HepG2 (cell line): ENCODE results near the gene GSK3B. TPM values are rescaled to one million over a fixed set of nuclear protein-coding genes. Genes with fewer than 3 reads are reported as not detected.

Source experiments
- DZIP1 ChIP-seq: sonication (generic); formaldehyde crosslinking; IDR thresholded peaks from 2 replicates; pipeline ENCODE4 v1.5.0; 2020; ENCODE audit warnings: mild to moderate bottlenecking, missing genetic modification reagents
- HDAC6 ChIP-seq: fragments of 200-600 bp; sonication (generic); IDR thresholded peaks from 2 replicates; pipeline ENCODE4 v1.7.0; 2017; ENCODE audit warnings: mild to moderate bottlenecking, antibody characterized with exemption, low read length, low read depth
- HNF4G ChIP-seq, 2 experiments: sonication (generic) in 1 of 2; formaldehyde crosslinking in 1 of 2; IDR thresholded peaks; 2 replicates each; pipeline versions ENCODE4 v1.4.0 to v1.6.1; 2011 to 2020; ENCODE audit warnings: borderline replicate concordance in 2 of 2, low read depth in 2 of 2, mild to moderate bottlenecking in 2 of 2, low read length in 1 of 2, missing genetic modification reagents in 1 of 2, moderate library complexity in 1 of 2
- MED1 ChIP-seq: sonication (generic); formaldehyde crosslinking; IDR thresholded peaks from 2 replicates; pipeline ENCODE4 v1.4.0; 2020; ENCODE audit warnings: missing genetic modification reagents
- MNT ChIP-seq: fragments of 450-650 bp; IDR thresholded peaks from 2 replicates; pipeline ENCODE4 v1.6.1; 2016
- POGZ ChIP-seq: sonication (generic); formaldehyde crosslinking; IDR thresholded peaks from 2 replicates; pipeline ENCODE4 v1.4.0; 2020; ENCODE audit warnings: mild to moderate bottlenecking, missing genetic modification reagents
- RAD21 ChIP-seq: fragments of 450-650 bp; formaldehyde crosslinking; IDR thresholded peaks from 2 replicates; pipeline ENCODE4 v1.5.0; 2020; ENCODE audit warnings: mild to moderate bottlenecking
- STAG1 ChIP-seq: sonication (generic); formaldehyde crosslinking; IDR thresholded peaks from 2 replicates; pipeline ENCODE4 v1.4.0; 2020; ENCODE audit warnings: missing genetic modification reagents
- TBX2 ChIP-seq: sonication (generic); formaldehyde crosslinking; IDR thresholded peaks from 2 replicates; pipeline ENCODE4 v1.5.0; 2020; ENCODE audit warnings: missing genetic modification reagents, mild to moderate bottlenecking, borderline replicate concordance
- ZBTB33 ChIP-seq: sonication (generic); formaldehyde crosslinking; IDR thresholded peaks from 2 replicates; pipeline ENCODE4 v1.4.0; 2020; ENCODE audit warnings: missing genetic modification reagents
- ZNF331 ChIP-seq: sonication (generic); formaldehyde crosslinking; IDR thresholded peaks from 2 replicates; pipeline ENCODE4 v1.4.0; 2020; ENCODE audit warnings: missing genetic modification reagents
- ZNF34 ChIP-seq: sonication (generic); formaldehyde crosslinking; IDR thresholded peaks from 2 replicates; pipeline ENCODE4 v1.4.0; 2020; ENCODE audit warnings: mild to moderate bottlenecking, missing genetic modification reagents, borderline replicate concordance
- ZNF510 ChIP-seq: sonication (generic); formaldehyde crosslinking; IDR thresholded peaks from 2 replicates; pipeline ENCODE4 v1.4.0; 2020; ENCODE audit warnings: low read depth, mild to moderate bottlenecking, missing genetic modification reagents
- ZNF569 ChIP-seq: sonication (generic); formaldehyde crosslinking; IDR thresholded peaks from 2 replicates; pipeline ENCODE4 v1.5.0; 2020; ENCODE audit warnings: mild to moderate bottlenecking, missing genetic modification reagents, moderate library complexity, borderline replicate concordance
- ZNF576 ChIP-seq: sonication (generic); formaldehyde crosslinking; IDR thresholded peaks from 2 replicates; pipeline ENCODE4 v1.4.0; 2020; ENCODE audit warnings: mild to moderate bottlenecking, missing genetic modification reagents
- ZNF784 ChIP-seq: sonication (generic); formaldehyde crosslinking; IDR thresholded peaks from 2 replicates; pipeline ENCODE4 v1.5.1; 2020; ENCODE audit warnings: missing genetic modification reagents, mild to moderate bottlenecking, borderline replicate concordance
- polyA plus RNA-seq, 8 experiments: library from polyadenylated mRNA; depleted of rRNA in 3 of 8; stranded (reverse) in 7 of 8; unstranded in 1 of 8; fragments of >200 nt; fragmentation: Illumina TruSeq in 4 of 8; extraction: Trizol in 4 of 8; gene quantifications; 2 replicates each; pipeline versions ENCODE4 v1.2.1 to v1.2.3, GENCODE V29; 2011 to 2016; ENCODE audit warnings: low read depth in 4 of 8, missing spikeins in 1 of 8, mixed read lengths in 1 of 8; ENCODE audit not compliant: insufficient read depth in 1 of 8
- total RNA-seq, 5 experiments: library from RNA; depleted of rRNA; stranded (reverse); fragments of >200 nt; fragmentation: Illumina TruSeq; extraction: Trizol; gene quantifications; 2 replicates each; pipeline ENCODE4 v1.2.3, GENCODE V29; 2016; ENCODE audit warnings: low read depth in 1 of 5

GSK3B gene
- total and polyA plus RNA-seq, 2 of the 13 experiments (the other 11 are each of a cell fraction or from before 2014, with no cell fraction given) = 22.3 to 30.1 TPM

GRCh38 chr3:119891944-119892721 lies 202.1 kb downstream of the GSK3B start (continued):
- no peak for TF ChIP-seq MNT
- TF ChIP-seq ZNF576 (CRISPR knock-in tag) = peak; percentile 97; the same call in 1 of the 2 replicates
- no peak for TF ChIP-seq DZIP1 (CRISPR knock-in tag)
- TF ChIP-seq RAD21 (CRISPR knock-in tag) = peak; percentile 55; the same call in 1 of the 2 replicates
- TF ChIP-seq ZNF331 = no peak
- TF ChIP-seq ZBTB33 (CRISPR knock-in tag) = peak; percentile 61; the same call in 1 of the 2 replicates
- no peak for TF ChIP-seq ZNF569 (CRISPR knock-in tag)
- TF ChIP-seq MED1 (CRISPR knock-in tag) = no peak
- no peak for TF ChIP-seq TBX2 (CRISPR knock-in tag)
- TF ChIP-seq HDAC6 = no peak
- TF ChIP-seq ZNF510 (CRISPR knock-in tag) = no peak
- TF ChIP-seq HNF4G (IDR thresholded peaks at IDR 0.05; ENCODE audit: borderline replicate concordance, low read depth, low read length) = no peak
- TF ChIP-seq HNF4G (CRISPR knock-in tag; IDR thresholded peaks at IDR 0.05; ENCODE audit: borderline replicate concordance, low read depth) = no peak
- TF ChIP-seq POGZ (CRISPR knock-in tag) = peak; percentile 47; the same call in 1 of the 2 replicates
- no peak for TF ChIP-seq ZNF34
- TF ChIP-seq ZNF784 (CRISPR knock-in tag) = no peak
- TF ChIP-seq STAG1 (CRISPR knock-in tag) = peak; percentile 79
